GM19452 (cell line): ENCODE results near the gene LETM1.

Source experiments
- ATAC-seq: cut with Tn5 transposase; IDR thresholded peaks from one replicate; pipeline ENCODE4 v1.9.1; 2021; ENCODE audit not compliant: unreplicated experiment

Gene LETM1

DNA sequence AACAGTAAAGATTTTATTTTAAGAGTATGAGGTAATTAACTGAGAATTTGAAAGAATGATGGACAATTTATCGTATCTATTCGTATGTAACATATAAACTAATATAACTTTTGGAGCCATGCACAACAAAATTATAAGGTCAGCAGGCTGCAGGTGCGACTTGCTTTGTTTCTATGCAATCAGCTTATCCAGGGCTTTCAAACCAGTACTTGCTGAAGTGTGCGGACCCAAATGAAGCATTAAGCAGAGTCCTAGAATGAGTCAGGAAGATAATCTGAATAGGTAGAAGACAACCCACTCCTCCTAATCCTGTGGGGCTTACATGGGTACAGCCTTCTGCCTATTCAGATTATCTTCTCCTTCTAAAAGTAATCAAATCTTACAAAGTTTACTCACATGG is 17.3 kb upstream of the LETM1 start:
- no peak for ATAC-seq

DNA sequence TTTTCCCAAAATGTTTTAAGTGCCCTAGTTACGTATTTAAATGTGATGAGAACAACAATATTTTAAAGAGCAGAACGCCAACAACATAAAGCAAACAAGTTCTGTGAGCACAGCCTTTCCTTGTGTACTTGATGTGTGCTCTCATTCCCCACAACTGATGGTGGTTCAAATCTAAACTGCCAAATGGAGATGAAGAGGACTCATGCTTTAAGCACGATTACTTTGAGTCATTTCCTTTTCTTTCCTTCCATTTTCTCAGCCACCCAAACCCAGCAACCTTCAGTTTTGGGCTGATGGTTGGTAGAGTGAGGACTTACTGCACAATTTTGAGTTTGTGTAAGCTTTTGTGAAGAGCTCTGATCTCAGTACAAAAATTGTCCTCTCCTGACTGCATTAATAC is 16.9 kb upstream of the LETM1 start:
- ATAC-seq = no peak

DNA sequence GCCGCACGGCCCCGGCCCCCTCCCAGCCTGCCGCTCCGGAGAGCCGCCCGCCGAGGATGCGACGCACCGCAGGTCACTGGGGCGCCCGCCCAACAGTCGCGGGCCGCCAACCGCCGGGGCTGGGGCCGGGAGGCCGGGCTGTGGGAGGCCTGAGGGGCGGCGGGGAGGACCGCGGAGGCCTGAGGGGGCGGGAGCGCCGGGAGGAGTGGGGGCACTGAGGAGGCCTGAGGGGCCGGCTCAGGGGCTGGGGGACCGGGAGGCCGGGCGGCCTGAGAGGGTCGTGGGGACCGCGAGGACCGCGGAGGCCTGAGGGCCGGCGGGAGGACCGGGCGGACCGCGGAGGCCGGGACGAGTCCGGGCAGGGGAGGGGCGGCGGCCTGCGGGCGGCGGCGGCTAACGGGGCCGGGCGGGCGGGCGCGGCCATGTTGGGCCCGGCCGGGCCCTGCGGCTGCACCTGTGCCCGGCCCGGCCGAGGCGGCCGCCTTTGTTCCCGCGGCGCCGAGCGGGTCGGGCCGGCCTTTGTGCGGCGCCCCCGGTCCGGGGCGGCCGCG is 15.6 kb upstream of the LETM1 start:
- peak; percentile 5 for ATAC-seq

DNA sequence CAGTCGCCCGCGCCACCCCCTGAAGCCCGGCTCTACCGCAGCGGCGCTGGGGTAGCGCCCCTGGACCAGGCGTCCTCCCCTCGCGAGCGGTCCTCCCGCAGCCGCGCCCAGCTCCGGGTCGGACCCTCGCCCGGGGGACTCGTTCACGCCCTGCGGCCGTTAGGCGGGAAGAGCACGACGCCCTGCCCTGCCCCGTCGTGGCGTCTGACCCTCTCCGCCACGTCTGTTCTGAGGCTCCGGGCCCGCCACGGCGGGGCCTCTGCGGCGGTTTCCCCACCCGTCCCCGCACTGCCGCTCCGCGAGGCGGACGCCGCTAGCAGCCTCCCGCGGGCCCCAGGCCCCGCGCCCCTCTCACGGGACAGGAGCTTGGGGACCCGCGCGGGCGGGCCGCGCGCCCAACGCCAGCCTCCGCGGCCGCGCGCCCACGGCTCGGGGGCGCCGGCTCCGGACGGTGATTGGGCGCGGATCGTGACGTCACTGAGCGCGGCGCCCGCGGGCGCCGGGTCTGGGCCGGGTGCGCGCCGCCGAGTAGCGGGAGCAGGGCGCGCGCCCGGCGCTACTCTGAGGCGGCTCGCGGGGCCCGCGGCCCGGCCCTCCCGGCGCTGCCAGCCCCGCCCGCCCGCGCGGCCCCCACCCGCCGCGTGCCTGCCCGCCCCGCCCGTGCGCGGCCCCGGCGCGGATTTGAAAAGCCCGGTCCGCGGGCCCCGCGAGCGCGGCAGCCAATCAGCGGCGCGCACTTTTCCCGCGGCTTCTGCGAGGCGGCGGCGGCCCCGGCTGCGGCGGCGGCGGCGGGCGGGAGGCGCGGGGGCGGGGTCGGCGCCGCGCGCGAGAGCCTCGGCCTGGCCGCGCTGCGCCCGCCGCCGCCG is 14.9 kb upstream of the LETM1 start, which contains the start of gene NSD2:
NSD2 (plus strand) TSS at position 816 of the 866 bp plus-strand sequence. CDS start 29,262 bp downstream, outside the sequence.
- peak; percentile 66 for ATAC-seq

DNA sequence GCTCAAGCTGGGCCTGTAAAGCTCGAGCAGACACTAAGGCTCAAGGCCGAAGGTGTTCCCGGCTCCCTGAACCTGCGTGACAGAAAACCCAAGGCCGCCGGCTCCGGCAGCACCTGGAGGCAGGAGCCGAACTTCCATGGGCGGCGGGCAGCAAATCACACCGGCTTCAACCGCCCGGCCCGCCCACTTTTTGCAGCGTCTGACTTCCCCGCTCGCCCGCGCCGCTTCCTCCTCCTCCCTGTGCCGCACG is 14.3 kb upstream of the LETM1 start:
- ATAC-seq = peak; percentile 56

DNA sequence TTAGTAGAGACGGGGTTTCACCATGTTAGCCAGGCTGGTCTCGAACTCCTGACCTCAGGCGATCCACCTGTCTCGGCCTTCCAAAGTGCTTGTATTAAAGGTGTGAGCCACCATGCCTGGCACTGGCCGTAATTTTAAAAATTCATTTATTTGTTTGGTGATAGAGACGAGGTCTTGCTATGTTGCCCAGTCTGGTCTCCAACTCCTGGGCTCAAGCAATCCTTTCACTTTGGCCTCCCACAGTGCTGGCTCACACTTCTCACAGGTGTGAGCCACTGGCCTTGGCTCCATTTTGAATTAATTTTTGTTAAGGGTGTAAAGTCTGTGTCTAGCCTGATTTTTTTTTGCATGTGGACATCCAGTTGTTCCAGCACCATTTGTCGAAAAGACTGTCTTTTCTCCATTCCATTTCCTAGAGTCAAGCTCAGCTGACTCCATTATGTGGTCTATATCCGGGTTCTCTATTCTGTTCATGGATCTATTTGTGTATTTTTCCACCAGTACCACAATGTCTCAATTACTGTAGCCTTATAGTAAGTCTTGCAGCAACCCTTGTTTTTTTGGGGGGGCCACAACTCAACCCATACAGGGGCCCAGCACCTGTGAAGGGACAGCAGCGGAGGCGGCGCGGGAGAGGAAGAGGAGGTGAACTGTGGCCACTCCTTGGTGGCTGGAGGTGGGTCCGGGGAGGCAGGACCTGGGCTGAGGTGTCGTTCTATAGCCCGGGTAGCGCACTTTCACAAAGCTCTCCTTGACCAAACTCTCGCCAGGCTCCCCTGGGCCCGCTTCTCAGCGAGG is 13.8 kb upstream of the LETM1 start:
- ATAC-seq = peak; percentile 4

DNA sequence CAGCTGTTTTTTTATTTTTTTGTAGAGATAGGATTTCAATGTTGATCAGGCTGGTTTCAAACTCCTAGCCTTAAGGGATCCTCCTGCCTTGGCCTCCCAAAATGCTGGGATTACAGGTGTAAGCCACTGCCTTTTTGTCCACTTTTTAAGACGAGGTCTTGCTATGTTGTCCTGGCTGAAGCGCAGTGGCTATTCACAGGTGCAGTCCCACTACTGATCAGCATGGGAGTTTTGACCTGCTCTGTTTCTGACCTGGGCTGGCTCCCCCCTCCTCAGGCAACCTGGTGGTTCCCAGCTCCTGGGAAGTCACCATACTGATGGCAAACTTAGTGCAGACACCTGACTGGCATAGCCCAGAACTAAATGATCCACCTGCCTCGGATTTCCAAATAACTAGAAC is 13.0 kb upstream of the LETM1 start:
- ATAC-seq = no peak

DNA sequence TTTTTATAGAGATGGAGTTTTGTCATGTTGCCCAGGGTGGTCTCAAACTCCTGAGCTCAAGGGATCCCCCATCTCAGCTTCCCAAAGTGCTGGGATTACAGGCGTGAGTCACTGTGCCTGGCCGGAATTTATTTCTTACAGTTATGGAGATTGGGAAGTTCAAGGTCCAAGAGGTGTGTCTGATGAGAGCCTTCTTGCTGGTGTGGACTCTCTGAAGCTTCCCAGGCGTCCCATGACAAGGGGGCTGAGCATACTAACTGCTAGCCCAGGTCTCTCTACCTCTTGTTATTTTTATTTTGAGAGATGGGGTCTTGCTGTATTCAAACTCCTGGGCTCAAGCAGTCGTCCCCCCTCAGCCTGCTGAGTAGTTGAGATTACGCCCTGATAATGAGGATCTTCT is 12.3 kb upstream of the LETM1 start:
- ATAC-seq = no peak

DNA sequence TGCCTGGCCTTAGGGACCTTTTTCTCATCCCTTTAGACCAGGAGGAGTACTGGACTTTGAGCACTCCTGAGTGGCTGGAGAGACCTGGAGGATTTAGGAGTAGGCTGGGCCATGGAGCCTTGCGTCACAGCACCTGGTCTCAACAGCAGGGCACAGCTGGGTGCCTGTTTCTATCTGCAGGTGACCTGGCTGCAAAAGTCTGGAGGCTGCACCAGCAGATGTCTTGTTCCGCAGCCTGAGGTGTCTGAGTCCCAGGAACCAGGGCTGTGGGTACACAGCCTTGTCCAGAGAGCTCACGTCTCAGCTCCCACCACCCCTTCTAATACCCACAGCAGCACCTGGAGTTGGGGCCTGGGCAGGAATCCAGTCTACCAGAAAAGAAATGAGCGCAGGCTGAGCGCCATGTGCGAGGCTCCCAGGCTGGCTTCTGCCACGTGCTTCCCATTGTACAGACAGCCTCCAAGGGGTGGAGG is 10.3 kb upstream of the LETM1 start:
- ATAC-seq = no peak

DNA sequence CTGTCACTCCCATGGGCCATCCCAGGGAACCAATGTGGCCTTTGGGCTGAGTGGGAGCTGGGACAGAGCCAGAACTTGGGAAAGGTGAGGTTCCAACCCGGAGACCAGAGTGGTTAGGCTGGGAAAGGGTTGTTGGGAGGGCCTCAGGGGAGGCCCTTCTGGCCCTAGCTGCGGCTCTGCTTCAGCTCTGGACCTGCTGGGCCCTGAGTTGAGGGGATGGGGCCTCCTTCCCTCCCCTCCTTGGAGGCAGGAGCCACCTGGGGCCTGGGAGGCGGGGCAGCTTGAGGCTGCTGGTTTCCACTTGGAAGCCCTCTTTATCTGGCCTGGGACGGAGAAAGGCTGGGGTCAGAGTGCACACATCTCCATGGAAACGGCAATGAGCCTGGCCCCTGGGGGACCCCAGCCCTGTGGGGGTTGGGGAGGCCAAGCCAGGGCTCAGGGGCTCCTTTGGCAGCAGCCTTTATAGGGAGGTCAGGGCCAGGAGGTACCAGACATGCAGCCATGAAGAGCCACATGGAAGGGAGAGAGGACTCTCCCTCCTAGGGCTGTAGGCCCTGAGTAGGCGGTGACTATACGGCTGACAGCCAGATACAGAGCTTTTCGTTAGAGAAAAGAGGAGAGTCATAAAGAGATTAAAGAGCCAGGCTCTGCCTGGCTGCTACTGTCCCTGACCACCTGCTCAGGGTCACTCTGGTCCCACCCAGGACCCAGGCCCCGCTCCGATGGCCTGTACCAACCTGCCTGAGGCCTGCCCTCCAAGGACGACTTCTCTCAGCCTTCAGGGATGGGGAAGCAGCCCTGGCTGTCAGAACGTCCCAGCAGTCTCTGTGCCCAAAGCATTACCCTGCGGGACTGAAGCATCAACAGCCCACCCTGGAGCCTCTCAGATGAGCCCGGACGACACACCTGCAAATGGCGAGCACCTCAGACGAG is 8.4 kb upstream of the LETM1 start:
- ATAC-seq = no peak

DNA sequence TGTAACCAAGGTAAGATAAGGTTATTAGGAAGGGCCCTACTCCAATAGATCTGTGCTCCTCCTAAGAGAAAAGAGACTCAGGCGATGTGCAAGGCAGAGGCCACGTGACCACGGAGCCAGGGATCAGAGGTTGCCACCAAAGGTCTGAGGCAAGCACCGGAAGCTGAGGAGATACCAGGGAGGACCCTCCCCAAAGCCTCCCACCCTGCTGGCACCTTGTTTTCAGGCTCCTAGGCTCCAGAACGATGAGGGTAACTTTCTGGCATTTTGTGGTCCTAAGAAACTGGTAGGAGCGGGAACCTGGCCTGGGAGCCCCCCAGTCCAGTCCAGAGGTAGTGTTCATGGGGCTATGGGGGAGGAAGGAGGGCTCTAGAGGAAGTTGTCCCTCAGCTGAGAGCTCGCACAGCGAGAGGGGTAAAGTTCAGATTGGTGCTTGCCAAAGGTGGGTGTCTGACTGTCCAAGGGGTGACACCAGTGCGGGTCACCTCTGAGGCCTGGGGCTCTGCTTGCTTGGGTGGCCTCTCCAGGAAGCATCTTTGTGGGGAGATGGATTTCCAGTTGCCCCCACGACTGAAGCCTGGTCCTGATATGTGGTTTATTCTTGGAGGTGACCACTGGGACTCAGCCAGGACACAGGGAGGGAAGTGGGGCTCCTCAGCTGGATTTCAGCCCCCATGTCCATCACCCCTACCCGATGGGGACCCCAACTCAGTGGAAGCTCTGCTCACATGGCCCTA is 7.5 kb upstream of the LETM1 start:
- ATAC-seq = no peak

DNA sequence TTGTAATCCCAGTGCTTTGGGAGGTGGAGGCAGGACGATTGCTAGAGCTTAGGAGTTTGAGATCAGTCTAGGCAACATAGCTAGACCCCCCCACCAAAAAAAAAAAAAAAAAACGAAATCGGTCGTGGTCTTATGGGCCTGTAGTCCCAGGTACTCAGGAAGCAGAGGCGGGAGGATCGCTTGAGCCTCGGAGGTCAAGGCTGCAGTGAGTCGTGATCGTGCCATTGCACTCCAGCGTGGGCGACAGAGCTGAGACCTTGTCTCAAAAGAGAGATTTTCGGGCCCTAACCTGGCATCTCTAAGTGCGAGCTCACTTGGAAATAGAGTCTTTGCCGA is 7.0 kb upstream of the LETM1 start:
- ATAC-seq = no peak

DNA sequence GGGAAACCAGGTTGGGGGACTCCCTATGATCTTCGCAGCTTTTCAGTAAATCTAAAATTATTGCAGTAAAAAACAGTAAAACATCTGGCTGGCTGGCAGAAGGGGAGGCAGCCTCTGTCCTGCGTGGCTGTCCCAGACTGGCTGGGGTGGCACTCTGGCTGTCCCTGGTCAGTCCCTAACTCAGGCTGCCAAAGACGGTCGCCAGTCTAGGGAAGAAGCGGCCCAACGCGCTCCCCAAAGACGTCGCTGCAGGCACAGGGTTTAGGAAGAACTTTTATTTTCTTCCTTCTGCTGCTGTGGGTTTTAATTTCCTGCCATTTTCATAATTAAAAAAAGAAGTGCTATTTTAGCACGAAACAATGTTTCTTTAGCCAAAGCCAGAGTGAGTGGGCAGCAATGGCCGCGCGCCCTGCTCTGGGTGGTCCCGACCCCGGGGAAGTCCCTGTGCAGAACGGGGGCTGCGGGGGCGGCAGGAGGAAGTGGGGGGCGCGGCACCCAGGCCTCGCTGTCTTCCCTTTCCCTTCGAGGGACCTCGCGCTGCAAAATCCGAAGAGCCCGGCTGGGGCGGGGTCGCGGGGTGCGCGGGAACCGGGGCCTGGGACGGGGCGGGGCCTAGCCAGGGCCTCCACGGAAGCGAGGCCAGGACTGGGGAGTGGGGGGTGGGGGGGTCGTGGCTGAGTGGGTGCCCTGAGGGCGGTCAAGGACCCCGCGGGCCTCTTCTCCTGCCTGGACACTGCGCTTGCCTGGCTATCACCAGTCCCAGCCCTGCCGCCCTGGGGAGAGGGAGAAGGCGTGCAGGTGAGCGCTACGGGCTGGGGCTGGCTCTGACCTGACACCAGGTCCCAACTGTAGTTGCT is 6.3 kb upstream of the LETM1 start:
- ATAC-seq = no peak

DNA sequence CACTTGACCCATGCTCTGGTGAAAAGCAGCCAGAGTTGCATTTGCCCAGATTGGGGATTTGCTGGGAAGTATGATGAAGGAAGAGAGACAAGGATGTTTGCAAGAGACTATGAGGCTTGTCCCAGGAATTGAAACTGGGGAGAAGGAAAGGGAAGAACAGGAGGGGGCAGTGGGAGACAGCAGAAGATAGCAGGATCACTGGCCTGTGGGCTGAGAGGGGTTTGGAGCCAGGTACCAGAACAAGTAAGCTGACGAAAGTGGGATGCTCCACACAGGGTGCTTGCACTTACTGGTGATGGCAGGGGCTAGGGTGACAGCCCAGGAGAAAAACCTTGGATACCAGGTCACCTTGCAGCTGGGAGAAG is 3.4 kb upstream of the LETM1 start:
- ATAC-seq = no peak

DNA sequence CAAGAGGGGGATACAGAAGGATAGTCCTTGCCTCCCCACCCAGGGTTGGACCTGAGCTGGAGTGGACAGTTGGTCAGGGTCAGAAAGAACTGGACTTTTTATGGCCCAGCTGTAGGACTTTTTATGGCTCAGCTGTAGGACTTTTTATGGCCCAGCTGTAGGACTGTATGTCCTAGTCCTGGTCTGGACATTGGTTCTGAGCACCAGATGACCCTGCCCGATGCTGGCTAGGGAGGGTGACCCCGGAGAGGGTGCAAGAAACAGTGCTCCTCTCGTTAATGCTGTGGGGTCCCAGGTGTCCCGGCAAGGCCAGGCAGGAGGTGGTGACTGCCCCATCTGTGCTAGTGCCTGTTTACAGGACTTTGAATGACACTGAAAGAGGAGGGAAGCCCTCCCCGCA is 2.0 kb upstream of the LETM1 start:
- no peak for ATAC-seq

DNA sequence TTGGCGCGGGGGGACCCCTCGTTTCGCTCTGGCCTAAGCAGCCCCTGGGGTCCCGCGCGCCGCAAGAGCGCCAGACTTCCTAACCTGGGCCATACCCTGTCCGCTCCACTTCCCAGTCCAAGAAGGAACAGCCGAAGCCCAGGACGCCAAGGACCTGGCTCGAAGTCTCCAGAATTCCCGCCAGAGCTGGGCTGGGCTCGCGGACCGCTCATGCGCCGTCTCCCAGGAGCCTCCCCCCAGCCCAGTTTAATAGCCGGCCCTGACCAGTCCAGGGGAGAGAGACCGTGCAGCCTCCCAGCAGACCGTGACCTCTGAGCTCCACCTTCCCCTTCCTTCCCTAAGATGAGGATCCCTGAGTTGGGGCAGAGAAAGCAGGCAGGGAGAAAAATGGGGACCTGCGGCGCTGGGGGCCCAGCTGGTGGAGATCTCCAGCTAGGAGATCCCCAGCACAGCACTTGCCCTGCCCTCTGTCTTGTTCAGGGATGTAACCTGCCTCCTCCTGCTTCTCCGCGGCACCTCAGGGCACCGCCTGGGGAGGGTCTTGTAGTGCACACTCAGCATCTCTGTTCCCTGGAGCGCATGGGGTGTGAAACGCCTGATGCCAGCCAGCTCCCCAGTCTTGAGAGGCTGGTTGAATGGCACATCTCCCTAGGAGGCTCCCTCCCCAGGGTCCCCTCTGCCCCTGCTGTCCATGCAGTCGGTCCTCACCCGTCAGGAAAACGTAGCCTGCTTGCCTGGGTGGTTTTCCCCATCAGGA is 1.2 kb upstream of the LETM1 start:
- ATAC-seq = no peak

DNA sequence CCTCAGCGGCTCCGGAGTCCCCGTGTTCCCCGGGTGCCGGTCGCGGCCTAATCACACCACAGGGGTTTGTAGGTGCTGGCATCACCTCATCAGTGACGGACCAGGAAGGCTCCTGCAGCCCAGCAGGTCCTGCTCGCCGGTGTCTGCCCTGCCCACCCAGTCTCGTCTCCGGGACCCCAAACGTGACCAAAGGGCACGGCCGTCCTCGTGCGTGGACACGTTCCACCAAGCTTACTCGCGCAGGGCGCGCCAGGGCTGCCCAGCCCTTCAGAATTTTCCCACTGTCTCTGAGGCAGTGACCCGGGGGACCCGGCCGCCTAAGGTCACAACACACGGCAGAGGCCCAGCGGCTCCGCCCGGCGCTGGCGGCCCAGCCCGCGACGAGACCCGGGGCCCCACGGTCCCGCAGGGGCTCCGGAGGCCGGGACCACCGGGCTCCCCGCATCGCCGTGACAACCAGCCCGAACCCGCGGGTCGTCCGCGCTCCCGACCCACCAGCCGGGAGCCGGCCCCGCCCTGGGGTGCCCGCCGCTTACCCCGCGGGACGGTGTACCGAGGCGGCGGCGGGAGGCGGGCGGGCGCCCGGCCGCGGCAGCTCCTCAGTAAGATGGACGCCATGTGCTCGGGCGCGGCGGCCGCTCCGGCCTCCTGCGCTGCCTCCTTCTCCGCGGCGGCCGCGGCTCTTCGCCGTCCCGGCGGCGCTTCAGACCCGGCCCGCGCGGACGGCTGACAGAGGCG is 454 bp downstream of the LETM1 start:
- ATAC-seq = peak; percentile 29

DNA sequence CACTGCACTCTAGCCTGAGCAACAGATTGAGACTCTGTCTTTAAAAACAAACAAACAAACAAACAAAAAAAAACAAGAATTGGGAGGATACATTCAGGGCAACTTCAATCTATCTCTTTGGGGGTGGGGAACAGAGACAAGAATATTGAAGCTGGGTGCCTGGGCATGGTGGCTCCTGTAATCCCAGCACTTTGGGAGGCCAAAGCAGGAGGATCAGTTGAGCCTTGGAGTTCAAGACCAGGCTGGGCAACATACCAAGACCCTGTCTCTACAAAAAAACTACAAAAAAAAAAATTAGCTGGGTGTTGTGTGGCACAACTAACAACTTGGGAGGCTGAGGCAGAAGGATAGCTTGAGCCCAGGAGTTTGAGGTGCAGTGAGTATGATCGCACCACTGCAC is 1.2 kb downstream of the LETM1 start:
- ATAC-seq = no peak
